ENCODE results near the gene APLN. TPM values are rescaled to one million over a fixed set of nuclear protein-coding genes. Genes with fewer than 3 reads are reported as not detected.

The APLN gene
- polyA plus RNA-seq, 1 donor from 2014 or later = 0.38 TPM

- TF ChIP-seq CTCF (IDR thresholded peaks at IDR 0.05; ENCODE audit: poor library complexity, severe bottlenecking) = no peak
- no peak for TF ChIP-seq EZH2 (IDR thresholded peaks at IDR 0.05; ENCODE audit: borderline replicate concordance, insufficient read depth, low read length, poor library complexity, severe bottlenecking)
- no peak for TF ChIP-seq EP300 (conservative IDR thresholded peaks at IDR 0.05; ENCODE audit: poor library complexity, severe bottlenecking)
- no peak for TF ChIP-seq RAD21 (conservative IDR thresholded peaks at IDR 0.05)
- TF ChIP-seq SMC3 (conservative IDR thresholded peaks at IDR 0.05; ENCODE audit: poor library complexity) = no peak
- no peak for TF ChIP-seq REST (IDR thresholded peaks at IDR 0.05; ENCODE audit: borderline replicate concordance)
- TF ChIP-seq TAF1 (IDR thresholded peaks at IDR 0.05; ENCODE audit: low read depth) = no peak
- no peak for TF ChIP-seq POLR2AphosphoS5 (IDR thresholded peaks at IDR 0.05)
- no peak for TF ChIP-seq MXI1 (conservative IDR thresholded peaks at IDR 0.05; ENCODE audit: poor library complexity, severe bottlenecking)
- Histone ChIP-seq H3F3A (ENCODE audit: insufficient read depth, low read length, poor library complexity, severe bottlenecking) (no peaks in the 10 kb centered on the region), H2AFZ (ENCODE audit: low read depth, low read length) (no peak overlapping the region), H4K20me1 (ENCODE audit: insufficient read depth) (no peaks in the 10 kb centered on the region), H3K79me2 (replicated peaks; ENCODE audit: insufficient read depth, low read length) (no peaks in the 10 kb centered on the region), H3K9me3 (ENCODE audit: low read length) (no peaks in the 10 kb centered on the region), H3K27ac (ENCODE audit: low read length) (no peak overlapping the region), H3K4me2 (ENCODE audit: low read length) (no peak overlapping the region), H3K4me3 (ENCODE audit: low read length) (no peak overlapping the region), H3K9ac (ENCODE audit: low read length) (no peak overlapping the region), H3K27me3 (ENCODE audit: insufficient read depth, low read depth, low read length) (no peaks in the 10 kb centered on the region), H3K36me3 (ENCODE audit: insufficient read depth, low read length) (no peaks in the 10 kb centered on the region), H3K9me2 (ENCODE audit: insufficient read depth, low read length) (no peaks in the 10 kb centered on the region)
Measured at GRCh38 chrX:129597905-129598304, 56.9 kb downstream of the APLN start.

- H3K4me2 ChIP-seq (ENCODE audit: low read length) = no peak overlapping the region
- no peaks in the 10 kb centered on the region for H3K79me2 ChIP-seq (replicated peaks; ENCODE audit: insufficient read depth, low read length)
- H3K36me3 ChIP-seq (ENCODE audit: insufficient read depth, low read length) = no peaks in the 10 kb centered on the region
- no peaks in the 10 kb centered on the region for H4K20me1 ChIP-seq (ENCODE audit: insufficient read depth)
- H3K9ac ChIP-seq (ENCODE audit: low read length) = no peak overlapping the region
- H3F3A ChIP-seq (ENCODE audit: insufficient read depth, low read length, poor library complexity, severe bottlenecking) = no peaks in the 10 kb centered on the region
- no peak overlapping the region for H3K4me3 ChIP-seq (ENCODE audit: low read length)
- TF ChIP-seq CTCF (IDR thresholded peaks at IDR 0.05; ENCODE audit: poor library complexity, severe bottlenecking) (no peak), MXI1 (conservative IDR thresholded peaks at IDR 0.05; ENCODE audit: poor library complexity, severe bottlenecking) (no peak), RAD21 (conservative IDR thresholded peaks at IDR 0.05) (no peak), TAF1 (IDR thresholded peaks at IDR 0.05; ENCODE audit: low read depth) (no peak), POLR2AphosphoS5 (IDR thresholded peaks at IDR 0.05) (no peak), EZH2 (IDR thresholded peaks at IDR 0.05; ENCODE audit: borderline replicate concordance, insufficient read depth, low read length, poor library complexity, severe bottlenecking) (no peak), REST (IDR thresholded peaks at IDR 0.05; ENCODE audit: borderline replicate concordance) (no peak), EP300 (conservative IDR thresholded peaks at IDR 0.05; ENCODE audit: poor library complexity, severe bottlenecking) (no peak), SMC3 (conservative IDR thresholded peaks at IDR 0.05; ENCODE audit: poor library complexity) (no peak)
- H2AFZ ChIP-seq (ENCODE audit: low read depth, low read length) = no peak overlapping the region
- no peaks in the 10 kb centered on the region for H3K27me3 ChIP-seq (ENCODE audit: insufficient read depth, low read depth, low read length)
- no peaks in the 10 kb centered on the region for H3K9me2 ChIP-seq (ENCODE audit: insufficient read depth, low read length)
- H3K27ac ChIP-seq (ENCODE audit: low read length) = no peak overlapping the region
- H3K9me3 ChIP-seq (ENCODE audit: low read length) = no peaks in the 10 kb centered on the region
Measured at GRCh38 chrX:129596077-129596476, 58.7 kb downstream of the APLN start.

Data from neural cell (in vitro differentiated cells).